ENCODE data around the gene THSD4. TPM values are rescaled to one million over a fixed set of nuclear protein-coding genes. Genes with fewer than 3 reads are reported as not detected.

THSD4 gene
- total RNA-seq, 4 donors from 2014 or later = 2.7 to 49.2 (median 15.8) TPM

DNA sequence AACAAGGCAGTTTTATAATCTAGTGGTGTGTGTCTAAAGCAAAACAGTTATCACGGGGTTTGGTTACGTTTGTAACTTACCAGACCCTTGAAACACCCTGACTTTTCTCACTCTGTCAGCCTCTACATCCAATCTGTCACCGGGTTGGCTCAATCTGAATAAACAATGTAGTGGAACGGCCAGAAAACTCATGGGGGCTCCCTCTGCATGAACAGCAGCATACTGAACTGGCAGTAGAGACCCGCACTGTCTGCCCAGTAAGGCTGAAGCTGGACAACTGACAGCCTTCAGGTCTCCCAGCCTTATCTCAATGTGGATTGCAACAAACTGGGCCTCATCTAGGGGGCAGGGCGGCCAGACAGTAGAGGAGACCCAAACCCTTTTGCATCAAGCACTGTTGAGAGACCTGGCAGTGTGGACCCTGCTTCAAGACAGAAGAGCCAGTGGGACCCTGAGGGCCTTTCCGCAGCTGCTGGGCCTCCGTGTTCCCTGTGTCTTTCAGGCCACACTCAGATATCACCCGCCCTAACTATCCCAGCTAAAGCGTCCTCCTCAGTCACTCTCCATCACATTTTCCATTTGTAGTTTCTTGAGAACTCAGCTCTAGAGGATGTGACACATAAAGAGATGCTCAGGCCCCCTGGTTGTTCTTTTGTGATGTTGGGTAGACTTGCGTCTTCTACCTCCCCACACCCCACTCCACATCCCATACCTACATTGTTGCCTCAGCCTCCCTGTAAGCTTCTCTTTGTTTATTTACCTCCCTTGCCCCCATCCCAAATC is 513.9 kb downstream of the THSD4 start:
- no peak for ATAC-seq (ENCODE audit: low FRiP score)
- TF ChIP-seq, protein P1, sequence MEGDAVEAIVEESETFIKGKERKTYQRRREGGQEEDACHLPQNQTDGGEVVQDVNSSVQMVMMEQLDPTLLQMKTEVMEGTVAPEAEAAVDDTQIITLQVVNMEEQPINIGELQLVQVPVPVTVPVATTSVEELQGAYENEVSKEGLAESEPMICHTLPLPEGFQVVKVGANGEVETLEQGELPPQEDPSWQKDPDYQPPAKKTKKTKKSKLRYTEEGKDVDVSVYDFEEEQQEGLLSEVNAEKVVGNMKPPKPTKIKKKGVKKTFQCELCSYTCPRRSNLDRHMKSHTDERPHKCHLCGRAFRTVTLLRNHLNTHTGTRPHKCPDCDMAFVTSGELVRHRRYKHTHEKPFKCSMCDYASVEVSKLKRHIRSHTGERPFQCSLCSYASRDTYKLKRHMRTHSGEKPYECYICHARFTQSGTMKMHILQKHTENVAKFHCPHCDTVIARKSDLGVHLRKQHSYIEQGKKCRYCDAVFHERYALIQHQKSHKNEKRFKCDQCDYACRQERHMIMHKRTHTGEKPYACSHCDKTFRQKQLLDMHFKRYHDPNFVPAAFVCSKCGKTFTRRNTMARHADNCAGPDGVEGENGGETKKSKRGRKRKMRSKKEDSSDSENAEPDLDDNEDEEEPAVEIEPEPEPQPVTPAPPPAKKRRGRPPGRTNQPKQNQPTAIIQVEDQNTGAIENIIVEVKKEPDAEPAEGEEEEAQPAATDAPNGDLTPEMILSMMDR (IDR thresholded peaks at IDR 0.05) = no peak

DNA sequence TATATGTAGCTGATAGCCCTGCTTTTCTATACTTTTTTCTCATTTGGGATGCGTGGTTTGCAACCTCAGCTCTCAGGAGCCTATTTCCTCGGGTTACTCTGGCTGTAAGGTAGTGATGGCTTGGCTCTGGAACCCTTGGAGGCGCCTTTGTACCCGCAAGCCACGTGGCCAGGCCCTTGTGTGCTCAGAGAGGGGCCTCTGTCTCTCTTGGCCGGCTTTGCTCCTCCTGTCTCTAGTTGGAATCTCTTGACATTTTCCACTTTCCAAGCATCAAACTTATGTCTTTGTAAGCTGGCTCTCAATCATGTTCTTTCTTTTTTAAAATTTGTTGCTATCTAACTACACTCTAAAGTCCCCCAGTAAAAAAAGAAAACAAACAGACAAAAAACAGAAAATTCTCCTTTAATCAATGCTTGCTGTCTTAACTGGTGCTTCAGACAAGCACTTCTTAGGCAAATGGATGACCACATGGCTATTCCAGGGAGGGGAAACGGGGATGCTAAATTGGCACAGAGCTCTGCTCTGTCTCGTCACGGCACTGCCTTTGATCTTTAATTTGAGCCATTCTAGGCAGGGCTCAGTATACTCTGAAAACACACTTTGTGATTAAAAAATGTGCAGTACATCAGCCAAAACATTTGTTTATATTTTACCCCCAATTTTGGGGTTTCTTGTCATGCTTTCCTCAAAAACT is 514.7 kb downstream of the THSD4 start:
- ATAC-seq (ENCODE audit: low FRiP score) (no peak), DNase-seq (ENCODE audit: low spot score) (no peak)
- TF ChIP-seq, protein P1 (IDR thresholded peaks at IDR 0.05) = no peak

More for the DNA sequence above, 513.9 kb downstream of the THSD4 start:
- no peak for DNase-seq (ENCODE audit: low spot score)

DNA sequence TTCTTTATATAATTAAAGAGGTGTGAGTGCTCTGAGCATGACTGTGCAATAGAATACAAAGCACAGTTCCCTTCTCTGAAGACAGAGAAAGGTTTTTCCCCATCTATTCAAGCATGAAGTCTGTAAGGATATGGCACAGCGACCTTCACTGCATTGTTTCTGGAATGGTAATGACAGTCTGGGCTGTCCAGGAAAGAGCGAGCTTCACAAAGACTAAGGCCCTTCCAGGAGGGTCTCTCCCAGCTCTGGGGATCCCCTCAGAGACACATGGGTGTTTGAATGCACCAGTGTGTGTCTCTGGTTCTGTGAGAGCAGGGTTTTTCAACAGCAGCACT is 515.2 kb downstream of the THSD4 start:
- DNase-seq (ENCODE audit: low spot score) (no peak), ATAC-seq (ENCODE audit: low FRiP score) (no peak)
- TF ChIP-seq, protein P1 (IDR thresholded peaks at IDR 0.05) = no peak

DNA sequence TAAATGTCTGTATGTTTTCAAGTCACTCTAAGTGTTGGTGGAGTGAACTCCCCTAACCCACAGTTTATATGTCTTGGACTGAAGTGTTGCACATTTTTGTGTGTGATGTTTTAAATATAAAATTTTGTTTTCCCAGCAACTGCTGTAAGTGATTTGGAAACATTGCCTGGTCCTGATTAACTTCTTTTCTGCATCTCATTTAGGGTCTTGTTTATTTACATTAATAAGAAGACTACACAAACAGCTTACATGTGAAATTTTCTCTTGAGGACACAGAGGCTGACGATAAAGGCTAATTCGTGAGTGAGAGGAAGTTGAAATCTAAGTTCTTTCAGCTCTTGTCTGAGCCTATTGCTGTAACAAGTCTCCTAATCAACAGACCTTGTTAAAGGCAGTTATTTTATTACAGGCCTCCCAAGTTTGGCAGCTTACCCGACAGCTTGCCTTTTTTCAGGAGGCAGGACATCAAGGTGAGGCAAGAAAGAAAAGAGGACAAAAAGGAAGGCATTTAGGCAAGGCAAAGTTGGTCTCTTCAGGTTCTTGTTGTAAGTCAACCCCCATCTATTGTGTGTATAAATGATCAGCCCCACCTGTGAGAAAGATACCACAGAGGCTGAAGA is 517.4 kb downstream of the THSD4 start:
- ATAC-seq (ENCODE audit: low FRiP score) (no peak), DNase-seq (ENCODE audit: low spot score) (no peak)
- TF ChIP-seq, protein P1 (IDR thresholded peaks at IDR 0.05) = no peak

DNA sequence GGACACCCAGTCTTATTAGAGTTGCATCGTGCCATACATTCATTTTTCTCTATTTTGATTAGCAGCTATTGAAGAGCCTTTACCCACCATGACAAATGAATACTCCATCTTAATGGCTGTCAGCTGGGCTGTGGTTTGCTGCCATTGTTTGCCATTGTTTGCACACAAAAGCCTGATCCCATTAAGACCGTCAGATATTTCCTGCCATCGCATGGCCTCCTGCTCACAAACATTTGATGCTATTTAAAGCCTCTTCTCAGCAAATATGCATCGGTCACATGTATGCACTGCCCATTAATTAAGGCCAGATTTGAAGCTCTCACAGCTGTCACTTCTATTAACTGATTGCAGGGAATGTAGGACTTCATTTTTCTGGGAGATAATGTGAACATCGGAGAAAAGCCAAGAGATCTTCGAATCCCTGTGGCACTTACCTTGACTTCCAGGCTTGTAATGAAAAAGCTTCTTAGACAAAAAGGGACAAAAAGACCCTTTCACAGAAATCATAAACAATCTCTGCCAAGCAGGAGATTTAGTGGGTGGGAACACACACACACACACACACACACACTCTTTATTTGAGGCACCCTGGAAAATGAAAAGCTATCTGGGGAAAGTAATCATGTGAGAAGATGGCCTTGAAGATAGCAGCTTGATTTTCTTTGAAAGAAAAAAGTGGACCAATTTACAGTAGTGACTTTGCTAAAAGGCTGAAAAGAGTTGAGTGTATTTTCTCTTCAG is 519.7 kb downstream of the THSD4 start:
- no peak for ATAC-seq (ENCODE audit: low FRiP score)

DNA sequence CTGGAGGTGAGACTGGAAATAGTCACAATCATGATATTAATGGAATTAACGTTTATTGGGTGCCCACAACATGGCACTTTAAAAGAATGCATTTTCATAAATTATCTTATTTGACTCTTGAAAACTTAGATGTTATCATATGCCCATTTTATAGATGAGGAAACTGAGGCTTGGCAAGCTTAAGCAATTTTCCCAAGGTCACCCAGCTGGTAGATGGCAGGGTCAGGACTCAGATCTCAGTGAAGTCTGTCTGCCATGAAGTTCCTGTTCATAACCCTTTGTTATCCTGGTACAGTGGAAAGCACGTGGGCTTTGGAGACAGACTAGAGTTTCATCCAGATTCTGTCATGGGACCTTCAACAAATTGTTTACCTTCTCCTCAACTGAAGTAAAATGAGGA is 520.5 kb downstream of the THSD4 start:
- no peak for ATAC-seq (ENCODE audit: low FRiP score)

More for the DNA sequence above, 519.7 kb downstream of the THSD4 start:
- TF ChIP-seq, protein P1 (IDR thresholded peaks at IDR 0.05) = no peak
- no peak for DNase-seq (ENCODE audit: low spot score)

More for the DNA sequence above, 520.5 kb downstream of the THSD4 start:
- DNase-seq (ENCODE audit: low spot score) = no peak
- TF ChIP-seq, protein P1 (IDR thresholded peaks at IDR 0.05) = no peak
